Loucy (cell line): ENCODE measurements around the gene GOSR1.

ENCODE experiments used
- CTCF ChIP-seq: fragments of 200-600 bp; sonication (generic); conservative IDR thresholded peaks from 2 replicates; pipeline ENCODE4 v1.5.1; 2014; ENCODE audit warnings: mild to moderate bottlenecking, antibody characterized with exemption, low read length
- EZH2phosphoT487 ChIP-seq: fragments of 200-600 bp; IDR thresholded peaks from 2 replicates; pipeline ENCODE4 v1.6.1; 2018; ENCODE audit warnings: antibody characterized with exemption, mild to moderate bottlenecking, moderate library complexity, borderline replicate concordance

- TF ChIP-seq CTCF (no peak), EZH2phosphoT487 (no peak)
Measured at GRCh38 chr17:30526401-30526800, 49.2 kb downstream of the GOSR1 start.
